Central memory CD8-positive, alpha-beta T cell (primary cell): ENCODE results near the gene TPGS1.
A peak's percentile ranks its signal among the peaks of the same experiment; 100 is the strongest.

Experiments
- ATAC-seq: fragments of 150-1000 bp; cut with Tn5 transposase; replicated peaks from 2 replicates; pipeline ENCODE4 v1.10.0; 2022; ENCODE audit warnings: mild to moderate bottlenecking, moderate FRiP score, moderate number of reproducible peaks; ENCODE audit not compliant: poor library complexity, severe bottlenecking; ENCODE audit errors: extremely low read depth
- DNase-seq, 2 donors: peaks; one replicate each; pipeline ENCODE4 v3.0.0; 2021; ENCODE audit warnings: low spot score in 2 of 2
- H3K27ac Mint-ChIP-seq: one replicate; pipeline ENCODE4 v1.8.0; 2022; ENCODE audit warnings: low read depth, mild to moderate bottlenecking, moderate library complexity, mixed read lengths
- H3K27me3 Mint-ChIP-seq: one replicate; pipeline ENCODE4 v1.8.0; 2022; ENCODE audit warnings: mixed read lengths
- H3K36me3 Mint-ChIP-seq: one replicate; pipeline ENCODE4 v1.8.0; 2022; ENCODE audit warnings: mild to moderate bottlenecking, moderate library complexity, mixed read lengths; ENCODE audit not compliant: insufficient read depth
- H3K4me1 Mint-ChIP-seq: one replicate; pipeline ENCODE4 v1.8.0; 2022; ENCODE audit warnings: mixed read lengths
- H3K4me3 Mint-ChIP-seq: one replicate; pipeline ENCODE4 v1.8.0; 2022; ENCODE audit warnings: mild to moderate bottlenecking, moderate library complexity, mixed read lengths
- H3K9me3 Mint-ChIP-seq: one replicate; pipeline ENCODE4 v1.8.0; 2022; ENCODE audit warnings: mixed read lengths

The TPGS1 gene

DNA sequence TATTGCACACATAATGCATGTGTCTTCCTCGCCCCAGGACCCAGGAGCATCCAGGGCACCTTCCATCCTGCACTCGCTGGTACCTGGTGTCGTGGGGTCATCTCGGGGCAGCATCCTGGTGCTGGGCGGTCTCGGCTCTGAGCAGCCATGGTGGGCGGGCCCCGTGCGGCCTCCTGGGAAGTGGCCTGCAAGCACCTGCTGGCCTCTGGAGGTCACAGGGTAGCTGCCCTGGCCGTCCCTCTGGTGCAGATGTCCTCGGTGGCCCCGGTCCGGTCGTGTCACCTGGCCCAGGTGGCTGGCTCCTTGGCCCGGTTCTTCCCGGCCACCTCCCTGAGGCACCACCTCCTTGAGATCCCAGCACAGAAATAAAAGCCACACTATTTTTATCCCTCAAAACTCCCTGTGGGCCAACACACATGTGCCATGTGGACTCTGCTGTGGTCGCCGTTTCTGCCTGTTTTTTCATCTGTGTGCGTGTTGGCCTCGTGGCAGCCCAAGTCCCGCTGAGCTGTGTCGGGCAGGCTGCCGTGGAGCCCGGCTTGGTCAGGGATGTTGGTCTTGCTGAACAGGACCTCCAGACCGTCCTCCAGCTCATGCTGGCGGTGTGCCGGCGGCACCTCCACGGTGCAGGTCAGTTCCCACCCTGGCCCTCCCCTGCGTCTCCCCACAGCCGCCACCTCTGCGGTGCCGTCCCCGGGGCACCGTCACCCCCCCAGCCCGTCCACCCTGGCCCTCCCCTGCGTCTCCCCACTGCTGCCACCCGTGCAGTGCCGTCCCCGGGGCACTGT lies 31.5 kb downstream of the TPGS1 start:
- Mint-ChIP-seq H3K4me3 (no peak overlapping the region), H3K4me1 (peaks cover 17% of the 10 kb centered on the region), H3K27me3 (no peaks in the 10 kb centered on the region), H3K9me3 (no peaks in the 10 kb centered on the region), H3K36me3 (peaks cover 19% of the 10 kb centered on the region), H3K27ac (peak overlapping the region; percentile 55)
- DNase-seq: no peak
- ATAC-seq: no peak

- no peak for ATAC-seq
- no peak for DNase-seq
- Mint-ChIP-seq H3K4me3 (no peak overlapping the region), H3K9me3 (no peaks in the 10 kb centered on the region), H3K27ac (peak overlapping the region; percentile 55), H3K36me3 (peaks cover 24% of the 10 kb centered on the region), H3K4me1 (peaks cover 24% of the 10 kb centered on the region), H3K27me3 (no peaks in the 10 kb centered on the region)
These were observed 32.2 kb downstream of the TPGS1 start for GRCh38 chr19:539429-540030.

DNA sequence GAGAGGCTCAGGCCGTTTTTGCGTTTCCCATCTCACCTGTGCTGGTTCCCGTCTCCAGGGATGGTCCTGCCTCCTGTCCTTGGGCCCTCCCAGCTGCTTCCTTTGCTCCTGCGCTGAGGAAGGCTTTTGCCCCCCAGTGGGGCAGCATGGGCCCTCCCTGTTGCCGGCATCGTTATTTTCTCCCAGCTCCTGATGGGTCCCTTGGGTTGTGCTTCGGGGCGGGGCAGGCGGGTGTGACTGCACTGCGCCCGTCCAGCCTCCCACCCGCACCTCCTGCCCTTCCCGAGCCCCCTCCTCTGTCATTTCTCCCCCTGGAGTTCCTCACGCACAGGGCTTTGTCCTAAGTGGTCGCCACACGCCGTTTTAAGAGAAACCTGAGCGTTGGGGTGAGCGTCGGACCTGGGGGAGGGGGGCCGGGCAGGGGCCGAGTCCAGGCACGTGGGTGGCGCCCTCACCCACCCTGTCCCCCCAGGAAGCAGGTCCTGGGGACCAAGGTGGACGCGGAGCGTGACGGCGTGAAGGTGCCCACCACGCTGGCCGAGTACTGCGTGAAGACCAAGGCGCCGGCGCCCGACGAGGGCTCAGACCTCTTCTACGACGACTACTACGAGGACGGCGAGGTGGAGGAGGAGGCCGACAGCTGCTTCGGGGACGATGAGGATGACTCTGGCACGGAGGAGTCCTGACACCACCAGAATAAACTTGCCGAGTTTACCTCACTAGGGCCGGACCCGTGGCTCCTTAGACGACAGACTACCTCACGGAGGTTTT lies 33.8 kb downstream of the TPGS1 start:
- no peak for DNase-seq
- H3K4me1 Mint-ChIP-seq: peaks cover 27% of the 10 kb centered on the region
- H3K36me3 Mint-ChIP-seq: peaks cover 34% of the 10 kb centered on the region
- H3K27ac Mint-ChIP-seq: no peak overlapping the region
- H3K9me3 Mint-ChIP-seq: no peaks in the 10 kb centered on the region
- no peaks in the 10 kb centered on the region for H3K27me3 Mint-ChIP-seq
- ATAC-seq: no peak
- H3K4me3 Mint-ChIP-seq: no peak overlapping the region

- no peak overlapping the region for H3K4me3 Mint-ChIP-seq
- H3K4me1 Mint-ChIP-seq: peaks cover 27% of the 10 kb centered on the region
These were observed 34.4 kb downstream of the TPGS1 start for GRCh38 chr19:541699-542098.

DNA sequence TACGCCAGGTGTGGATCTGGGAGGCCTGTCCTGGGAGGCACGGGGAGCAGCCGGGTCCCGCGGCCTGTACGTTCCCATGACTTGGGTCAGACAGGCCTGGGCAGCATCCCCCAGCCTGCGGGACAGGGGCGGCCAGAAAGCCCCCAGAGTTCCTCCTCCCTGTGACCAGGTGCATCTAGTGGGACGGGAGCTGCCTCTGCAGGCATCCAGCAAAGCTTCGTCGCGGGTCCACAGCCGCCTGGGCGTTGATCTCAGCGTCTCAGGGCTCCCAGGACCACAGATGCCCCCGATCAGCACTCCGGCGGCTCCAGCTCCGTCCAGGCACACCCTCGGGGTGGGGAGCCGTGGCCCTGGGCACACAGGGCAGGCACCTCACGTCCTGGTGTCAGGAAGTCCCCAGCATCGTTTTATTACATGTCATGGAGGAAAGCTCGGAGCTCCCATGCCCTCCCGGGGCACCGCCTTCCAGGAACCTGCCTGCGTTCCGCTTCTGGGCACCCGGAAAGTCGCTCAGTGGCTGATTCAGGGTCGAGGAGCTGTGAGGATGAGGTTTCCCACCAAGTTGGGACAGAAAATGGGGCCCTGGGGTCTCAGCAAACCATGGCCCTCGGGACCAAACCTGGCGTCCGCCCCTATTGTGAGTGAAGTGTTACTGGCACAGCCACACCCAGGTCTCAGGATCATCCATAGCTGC lies 35.0 kb downstream of the TPGS1 start:
- ATAC-seq: no peak
- H3K27ac Mint-ChIP-seq: peak overlapping the region; percentile 94
- H3K4me3 Mint-ChIP-seq: no peak overlapping the region

More at GRCh38 chr19:541699-542098, 34.4 kb downstream of the TPGS1 start:
- no peaks in the 10 kb centered on the region for H3K9me3 Mint-ChIP-seq
- no peak for DNase-seq
- H3K36me3 Mint-ChIP-seq: peaks cover 38% of the 10 kb centered on the region
- H3K27ac Mint-ChIP-seq: no peak overlapping the region
- H3K27me3 Mint-ChIP-seq: no peaks in the 10 kb centered on the region
- ATAC-seq: no peak

DNA sequence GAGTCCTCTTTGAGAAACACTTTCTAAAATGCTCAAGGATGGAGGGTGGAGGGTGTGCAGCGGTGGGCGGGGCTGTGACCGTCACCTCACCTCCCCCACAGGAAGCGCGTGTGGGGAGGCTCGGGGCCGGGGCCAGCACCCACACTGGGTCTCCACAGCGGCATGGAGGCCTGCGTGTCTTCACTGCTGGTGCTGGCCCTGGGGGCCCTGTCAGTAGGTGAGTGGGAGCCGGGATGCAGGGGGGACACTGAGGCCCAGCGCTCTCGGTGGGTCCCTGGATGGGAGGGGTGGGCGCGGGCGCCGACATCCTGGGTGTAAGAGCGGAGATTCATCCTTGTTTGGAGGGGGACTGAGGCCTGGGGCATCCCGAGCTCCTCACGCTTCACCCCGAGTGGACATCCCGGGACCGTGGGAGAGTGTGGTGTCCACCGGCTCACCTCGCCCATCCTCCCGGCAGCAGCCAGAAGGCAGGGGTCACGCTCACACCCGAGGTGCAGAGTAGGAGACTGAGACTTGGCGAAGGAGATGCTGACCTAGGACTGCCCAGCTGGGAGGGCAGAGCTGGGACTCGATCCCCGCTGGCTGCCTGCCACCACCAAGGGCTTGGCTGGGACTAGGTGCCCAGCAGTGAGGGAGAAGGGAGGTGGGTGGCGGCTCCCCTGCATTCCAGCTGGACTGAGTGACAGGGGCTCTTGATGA lies 36.8 kb downstream of the TPGS1 start, which contains the start of gene GZMM:
TSS of gene GZMM (plus strand) at position 144 of the 699 bp plus-strand sequence. CDS start at position 163, 19 bp downstream.
- peak within 1 kb of the TSS; percentile 94 for H3K27ac Mint-ChIP-seq
- DNase-seq (peak; percentile 73 to 88), ATAC-seq (peak; percentile 95)
- H3K9me3 Mint-ChIP-seq: no peaks in the 10 kb centered on the region
- H3K4me3 Mint-ChIP-seq: peak within 1 kb of the TSS; percentile 95
- H3K36me3 Mint-ChIP-seq: peaks cover 38% of the 10 kb centered on the region
- no peaks in the 10 kb centered on the region for H3K27me3 Mint-ChIP-seq
- peaks cover 28% of the 10 kb centered on the region for H3K4me1 Mint-ChIP-seq

More for the DNA sequence above, 35.0 kb downstream of the TPGS1 start:
- Mint-ChIP-seq H3K36me3 (peaks cover 38% of the 10 kb centered on the region), H3K4me1 (peaks cover 27% of the 10 kb centered on the region), H3K27me3 (no peaks in the 10 kb centered on the region), H3K9me3 (no peaks in the 10 kb centered on the region)
- no peak for DNase-seq

- peaks cover 33% of the 10 kb centered on the region for H3K4me1 Mint-ChIP-seq
- H3K27me3 Mint-ChIP-seq: no peaks in the 10 kb centered on the region
- DNase-seq (no peak), ATAC-seq (no peak)
- peaks cover 33% of the 10 kb centered on the region for H3K36me3 Mint-ChIP-seq
- no peak overlapping the region for H3K4me3 Mint-ChIP-seq
- no peak overlapping the region for H3K27ac Mint-ChIP-seq
- H3K9me3 Mint-ChIP-seq: no peaks in the 10 kb centered on the region
These were observed 39.8 kb downstream of the TPGS1 start for GRCh38 chr19:547117-547516.

DNA sequence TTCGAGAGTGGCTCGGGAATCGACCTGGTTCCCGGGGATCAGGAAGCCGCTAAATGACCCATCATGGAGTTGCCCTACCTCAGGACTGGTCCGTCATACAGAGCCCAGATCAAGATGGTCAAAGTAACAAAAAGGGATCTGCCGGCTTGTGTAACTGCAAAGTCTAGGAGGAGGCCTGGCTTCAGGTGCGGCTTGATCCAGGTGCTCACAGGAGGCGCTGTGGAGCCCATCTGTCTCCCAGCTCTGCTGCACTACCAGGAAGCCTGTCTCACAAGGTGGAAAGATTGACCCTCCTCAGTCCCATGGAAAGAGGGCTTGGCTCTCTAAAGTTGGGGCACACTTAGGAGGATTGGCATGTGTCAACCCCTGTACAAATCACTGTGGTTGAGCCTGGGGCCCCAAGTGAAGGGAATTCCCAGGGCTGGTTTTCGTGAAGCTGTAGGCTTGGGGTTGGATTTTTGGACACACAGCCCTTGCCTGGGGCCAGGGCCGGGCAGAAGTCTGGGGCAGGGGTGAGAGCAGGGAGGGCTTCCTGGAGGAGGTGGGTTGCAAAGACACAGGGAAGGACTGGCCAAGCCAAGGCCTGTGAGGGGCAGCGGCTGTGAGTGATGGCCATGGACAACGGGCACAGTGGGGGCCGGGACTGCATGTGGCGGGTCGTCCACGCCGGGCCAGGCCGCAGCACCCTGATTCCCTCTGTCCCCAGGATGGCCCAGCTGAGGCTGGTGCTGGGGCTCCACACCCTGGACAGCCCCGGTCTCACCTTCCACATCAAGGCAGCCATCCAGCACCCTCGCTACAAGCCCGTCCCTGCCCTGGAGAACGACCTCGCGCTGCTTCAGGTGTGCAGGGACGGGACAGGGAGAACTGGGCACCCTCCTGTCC lies 40.8 kb downstream of the TPGS1 start:
- Mint-ChIP-seq H3K9me3 (no peaks in the 10 kb centered on the region), H3K4me3 (no peak overlapping the region), H3K4me1 (peaks cover 32% of the 10 kb centered on the region), H3K36me3 (peaks cover 33% of the 10 kb centered on the region), H3K27me3 (no peaks in the 10 kb centered on the region), H3K27ac (peak overlapping the region; percentile 68)
- ATAC-seq: no peak
- DNase-seq: no peak

- Mint-ChIP-seq H3K4me1 (peaks cover 22% of the 10 kb centered on the region), H3K4me3 (no peak overlapping the region), H3K27me3 (no peaks in the 10 kb centered on the region), H3K36me3 (peaks cover 22% of the 10 kb centered on the region), H3K9me3 (no peaks in the 10 kb centered on the region), H3K27ac (no peak overlapping the region)
- no peak for ATAC-seq
- no peak for DNase-seq
These were observed 41.9 kb downstream of the TPGS1 start for GRCh38 chr19:548886-549830.

DNA sequence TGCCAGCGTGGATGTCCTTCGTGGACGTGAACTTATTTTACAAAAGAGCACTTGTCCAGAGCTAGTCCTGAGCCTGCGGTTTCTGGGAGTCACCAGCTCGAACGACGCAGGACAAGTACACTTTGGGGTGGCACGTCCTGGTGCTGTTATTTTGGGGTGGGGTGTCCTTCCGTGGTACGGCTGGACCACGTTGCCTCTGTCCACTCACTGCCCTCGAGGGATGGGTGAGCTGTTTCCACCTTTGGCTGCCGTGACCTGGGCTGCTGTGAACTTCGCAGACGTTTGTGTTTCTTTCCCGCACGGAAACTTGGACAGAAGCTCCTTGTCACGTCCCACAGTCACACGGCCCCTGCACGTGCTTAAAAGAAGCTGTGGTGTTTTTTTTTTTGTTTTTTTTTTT lies 47.5 kb downstream of the TPGS1 start:
- no peak for DNase-seq
- ATAC-seq: no peak
- Mint-ChIP-seq H3K4me3 (no peak overlapping the region), H3K27ac (no peak overlapping the region), H3K4me1 (peaks cover 5% of the 10 kb centered on the region), H3K27me3 (no peaks in the 10 kb centered on the region), H3K36me3 (no peaks in the 10 kb centered on the region), H3K9me3 (no peaks in the 10 kb centered on the region)
